ENCODE data around the gene FYB2.

FYB2 gene

DNA sequence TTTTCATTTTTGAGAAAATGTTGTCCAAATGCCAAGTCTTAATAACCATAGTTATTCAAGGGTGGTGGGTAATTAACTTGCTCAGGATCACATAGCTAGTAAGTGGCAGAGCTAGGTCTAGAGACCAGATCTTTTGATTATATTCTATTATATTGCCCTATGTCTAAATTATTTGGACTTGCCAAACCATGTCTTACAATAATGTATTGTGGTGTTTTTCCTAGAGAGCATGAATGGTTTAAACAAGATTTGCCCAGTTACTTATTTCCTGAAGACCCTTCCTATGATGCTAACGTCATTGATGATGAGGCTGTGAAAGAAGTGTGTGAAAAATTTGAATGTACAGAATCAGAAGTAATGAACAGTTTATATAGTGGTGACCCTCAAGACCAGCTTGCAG, 115.5 kb downstream of the FYB2 start:
- no peaks in the 10 kb centered on the region for H3K27me3 ChIP-seq (replicated peaks; ENCODE audit: insufficient read depth, low read length)
- no peak overlapping the region for H3K4me2 ChIP-seq (ENCODE audit: low read depth, low read length)
- no peak overlapping the region for H3K4me3 ChIP-seq (ENCODE audit: low read length)
- H3K79me2 ChIP-seq (ENCODE audit: low read length): no peaks in the 10 kb centered on the region
- H3K9me3 ChIP-seq (replicated peaks; ENCODE audit: insufficient read depth, low read length): no peaks in the 10 kb centered on the region
- no peak overlapping the region for H3K9ac ChIP-seq (ENCODE audit: low read length)
- H3K9me2 ChIP-seq (replicated peaks; ENCODE audit: insufficient read depth, low read length): no peaks in the 10 kb centered on the region
- H3K36me3 ChIP-seq (replicated peaks; ENCODE audit: insufficient read depth, low read length): no peaks in the 10 kb centered on the region
- no peaks in the 10 kb centered on the region for H4K20me1 ChIP-seq (ENCODE audit: insufficient read depth, low read length)
- no peak overlapping the region for H3K27ac ChIP-seq (ENCODE audit: low read length)
- no peaks in the 10 kb centered on the region for H3K4me1 ChIP-seq (ENCODE audit: low read length)
- no peak overlapping the region for H2AFZ ChIP-seq (ENCODE audit: low read length)
- DNase-seq: no peak
- H3F3A ChIP-seq (ENCODE audit: insufficient read depth, low read length): no peaks in the 10 kb centered on the region
- TF ChIP-seq, protein P1, sequence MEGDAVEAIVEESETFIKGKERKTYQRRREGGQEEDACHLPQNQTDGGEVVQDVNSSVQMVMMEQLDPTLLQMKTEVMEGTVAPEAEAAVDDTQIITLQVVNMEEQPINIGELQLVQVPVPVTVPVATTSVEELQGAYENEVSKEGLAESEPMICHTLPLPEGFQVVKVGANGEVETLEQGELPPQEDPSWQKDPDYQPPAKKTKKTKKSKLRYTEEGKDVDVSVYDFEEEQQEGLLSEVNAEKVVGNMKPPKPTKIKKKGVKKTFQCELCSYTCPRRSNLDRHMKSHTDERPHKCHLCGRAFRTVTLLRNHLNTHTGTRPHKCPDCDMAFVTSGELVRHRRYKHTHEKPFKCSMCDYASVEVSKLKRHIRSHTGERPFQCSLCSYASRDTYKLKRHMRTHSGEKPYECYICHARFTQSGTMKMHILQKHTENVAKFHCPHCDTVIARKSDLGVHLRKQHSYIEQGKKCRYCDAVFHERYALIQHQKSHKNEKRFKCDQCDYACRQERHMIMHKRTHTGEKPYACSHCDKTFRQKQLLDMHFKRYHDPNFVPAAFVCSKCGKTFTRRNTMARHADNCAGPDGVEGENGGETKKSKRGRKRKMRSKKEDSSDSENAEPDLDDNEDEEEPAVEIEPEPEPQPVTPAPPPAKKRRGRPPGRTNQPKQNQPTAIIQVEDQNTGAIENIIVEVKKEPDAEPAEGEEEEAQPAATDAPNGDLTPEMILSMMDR (IDR thresholded peaks at IDR 0.05; ENCODE audit: low read length): no peak
- TF ChIP-seq EZH2 (optimal IDR thresholded peaks at IDR 0.05; ENCODE audit: low read depth, low read length) (no peak), EZH2phosphoT487 (IDR thresholded peaks at IDR 0.05; ENCODE audit: low read length) (no peak)

DNA sequence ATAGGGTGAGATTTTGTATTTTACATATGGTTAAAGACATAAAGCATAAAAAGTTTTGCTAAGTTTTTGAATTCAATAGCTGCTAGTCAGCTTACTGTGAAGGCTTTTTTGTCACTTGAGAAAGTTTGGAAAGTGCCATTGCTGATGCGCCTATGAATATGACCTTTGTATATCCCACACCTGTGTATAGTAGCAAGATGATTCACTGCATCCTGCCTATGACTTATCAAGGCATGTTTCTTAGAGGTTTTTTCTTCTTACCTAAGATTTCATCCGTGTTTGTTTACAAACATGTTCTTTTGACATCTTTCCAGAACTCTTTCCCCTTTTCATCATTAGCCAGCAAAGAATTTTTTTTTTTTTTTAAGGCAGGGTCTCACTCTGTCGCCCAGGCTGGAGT, 122.5 kb downstream of the FYB2 start:
- Histone ChIP-seq H3K4me2 (ENCODE audit: low read depth, low read length) (no peak overlapping the region), H3K27ac (ENCODE audit: low read length) (no peak overlapping the region), H3K9me3 (replicated peaks; ENCODE audit: insufficient read depth, low read length) (no peaks in the 10 kb centered on the region), H3K9me2 (replicated peaks; ENCODE audit: insufficient read depth, low read length) (no peaks in the 10 kb centered on the region), H2AFZ (ENCODE audit: low read length) (no peak overlapping the region), H3K4me1 (ENCODE audit: low read length) (no peaks in the 10 kb centered on the region), H4K20me1 (ENCODE audit: insufficient read depth, low read length) (no peaks in the 10 kb centered on the region), H3K36me3 (replicated peaks; ENCODE audit: insufficient read depth, low read length) (no peaks in the 10 kb centered on the region), H3K9ac (ENCODE audit: low read length) (no peak overlapping the region), H3K4me3 (ENCODE audit: low read length) (no peak overlapping the region), H3F3A (ENCODE audit: insufficient read depth, low read length) (no peaks in the 10 kb centered on the region), H3K79me2 (ENCODE audit: low read length) (no peaks in the 10 kb centered on the region), H3K27me3 (replicated peaks; ENCODE audit: insufficient read depth, low read length) (no peaks in the 10 kb centered on the region)
- TF ChIP-seq, protein P1 (IDR thresholded peaks at IDR 0.05; ENCODE audit: low read length): no peak
- TF ChIP-seq EZH2phosphoT487 (IDR thresholded peaks at IDR 0.05; ENCODE audit: low read length) (no peak), EZH2 (optimal IDR thresholded peaks at IDR 0.05; ENCODE audit: low read depth, low read length) (no peak)
- DNase-seq: no peak

DNA sequence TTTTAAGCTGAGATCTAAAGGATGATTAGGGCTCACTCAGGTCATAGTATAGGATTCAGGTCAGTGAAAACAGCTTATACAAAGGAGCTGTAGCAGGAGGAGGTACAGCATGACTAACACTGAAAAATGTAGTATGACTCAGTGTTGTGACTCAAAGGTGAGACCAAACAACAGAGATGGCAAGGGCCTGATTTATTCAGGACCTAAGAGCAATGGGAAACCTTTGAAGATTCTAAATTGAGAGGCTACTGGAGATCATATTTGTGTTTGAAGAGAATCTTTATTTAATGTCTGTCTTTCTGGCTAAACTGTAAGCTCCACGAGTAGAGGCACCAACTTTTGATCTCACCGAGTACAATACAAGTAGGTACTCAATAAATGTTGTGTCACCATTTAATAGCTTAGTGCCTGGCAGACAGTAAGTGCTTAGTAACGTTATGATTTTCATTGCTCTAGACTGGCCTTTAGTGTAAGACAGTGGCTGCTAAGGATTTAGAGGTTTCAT, 130.6 kb downstream of the FYB2 start:
- Histone ChIP-seq H3K36me3 (replicated peaks; ENCODE audit: insufficient read depth, low read length) (no peaks in the 10 kb centered on the region), H4K20me1 (ENCODE audit: insufficient read depth, low read length) (no peaks in the 10 kb centered on the region), H3K9ac (ENCODE audit: low read length) (no peak overlapping the region), H3F3A (ENCODE audit: insufficient read depth, low read length) (no peaks in the 10 kb centered on the region), H2AFZ (ENCODE audit: low read length) (no peak overlapping the region), H3K27me3 (replicated peaks; ENCODE audit: insufficient read depth, low read length) (no peaks in the 10 kb centered on the region), H3K9me3 (replicated peaks; ENCODE audit: insufficient read depth, low read length) (no peaks in the 10 kb centered on the region), H3K4me3 (ENCODE audit: low read length) (no peak overlapping the region), H3K4me2 (ENCODE audit: low read depth, low read length) (no peak overlapping the region), H3K79me2 (ENCODE audit: low read length) (no peaks in the 10 kb centered on the region), H3K27ac (ENCODE audit: low read length) (no peak overlapping the region), H3K4me1 (ENCODE audit: low read length) (no peaks in the 10 kb centered on the region), H3K9me2 (replicated peaks; ENCODE audit: insufficient read depth, low read length) (no peaks in the 10 kb centered on the region)
- TF ChIP-seq EZH2phosphoT487 (IDR thresholded peaks at IDR 0.05; ENCODE audit: low read length) (no peak), EZH2 (optimal IDR thresholded peaks at IDR 0.05; ENCODE audit: low read depth, low read length) (no peak)
- TF ChIP-seq, protein P1 (IDR thresholded peaks at IDR 0.05; ENCODE audit: low read length): no peak
- no peak for DNase-seq

Data from MM.1S (cell line).